ENCODE results near the gene TPGS2.
"Not testable (repeated sequence)": the region's sequence is repeated elsewhere in the genome, so short reads cannot be mapped to it uniquely, and the experiment has no call there.

TPGS2 gene

DNA sequence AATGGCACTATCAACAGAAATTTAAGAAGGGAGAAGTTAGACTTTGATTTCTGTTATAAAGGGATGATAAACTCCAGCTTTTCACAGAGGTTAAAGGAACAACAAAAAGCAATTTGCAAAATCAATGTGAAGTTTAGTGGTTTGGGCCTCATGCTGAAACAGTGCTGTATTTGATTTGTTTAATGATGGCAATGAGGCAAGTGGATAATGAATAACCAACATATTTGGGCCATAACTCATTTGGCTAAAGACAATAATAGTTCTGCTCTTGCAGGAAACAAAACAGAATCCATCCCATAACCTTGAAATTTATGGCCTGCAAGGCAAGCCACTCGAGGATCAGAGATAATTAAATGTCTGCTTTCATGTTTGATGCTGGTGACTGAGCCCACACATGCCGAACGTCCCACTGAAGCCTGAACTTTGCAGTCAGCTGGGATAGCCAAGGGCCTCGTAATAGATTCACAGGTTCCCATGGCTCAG is 56.5 kb downstream of the TPGS2 start:
- no peak for DNase-seq

DNA sequence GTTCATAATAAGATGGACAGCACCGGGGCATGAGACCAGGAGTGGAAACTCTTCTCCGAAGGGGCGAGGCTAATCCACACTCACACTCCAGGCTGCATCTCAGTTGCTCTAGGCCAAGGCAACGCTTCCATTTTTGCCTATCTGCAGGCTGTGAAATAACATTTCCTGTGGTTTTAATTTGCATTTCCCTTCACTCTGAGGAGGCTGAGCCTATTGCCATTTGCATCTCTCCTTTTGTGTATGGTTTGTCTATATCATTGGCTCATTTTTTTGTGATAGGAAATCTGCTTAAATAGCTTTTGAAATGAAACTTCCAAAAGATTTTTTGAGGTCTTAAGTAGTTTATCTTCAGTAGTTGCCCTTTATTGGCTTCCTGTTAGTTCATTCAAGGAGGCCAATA is 57.6 kb downstream of the TPGS2 start:
- no peak for DNase-seq

DNA sequence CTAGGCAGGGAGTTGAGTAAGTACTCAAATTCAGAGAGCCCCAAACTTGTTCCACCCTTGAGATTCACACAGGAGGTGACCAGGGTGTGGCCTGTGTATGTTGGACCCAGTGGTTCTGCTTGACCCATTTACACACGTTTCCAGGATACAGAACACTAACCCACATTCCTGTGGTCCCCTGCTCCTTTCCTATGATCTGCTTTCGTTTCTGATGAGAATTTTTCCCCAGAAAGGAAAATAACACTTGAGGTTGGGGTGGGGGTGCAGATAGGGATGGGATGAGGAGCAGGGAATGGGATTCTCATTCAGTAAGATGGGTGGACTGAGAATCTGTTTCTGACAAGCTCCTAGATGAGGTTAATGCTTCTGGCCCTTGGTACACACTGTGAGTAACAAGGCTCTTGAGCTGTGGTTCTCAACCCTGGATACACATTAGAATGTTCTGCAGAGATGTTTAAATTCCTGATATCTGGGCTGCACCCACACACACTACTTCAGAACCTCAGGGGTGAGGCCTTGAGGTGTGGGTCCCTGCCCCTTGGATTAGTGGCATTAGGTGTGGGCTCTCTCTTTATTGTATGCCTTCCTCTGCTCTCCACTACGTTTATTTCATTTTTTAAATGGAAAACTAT is 58.4 kb downstream of the TPGS2 start:
- no peak for DNase-seq

DNA sequence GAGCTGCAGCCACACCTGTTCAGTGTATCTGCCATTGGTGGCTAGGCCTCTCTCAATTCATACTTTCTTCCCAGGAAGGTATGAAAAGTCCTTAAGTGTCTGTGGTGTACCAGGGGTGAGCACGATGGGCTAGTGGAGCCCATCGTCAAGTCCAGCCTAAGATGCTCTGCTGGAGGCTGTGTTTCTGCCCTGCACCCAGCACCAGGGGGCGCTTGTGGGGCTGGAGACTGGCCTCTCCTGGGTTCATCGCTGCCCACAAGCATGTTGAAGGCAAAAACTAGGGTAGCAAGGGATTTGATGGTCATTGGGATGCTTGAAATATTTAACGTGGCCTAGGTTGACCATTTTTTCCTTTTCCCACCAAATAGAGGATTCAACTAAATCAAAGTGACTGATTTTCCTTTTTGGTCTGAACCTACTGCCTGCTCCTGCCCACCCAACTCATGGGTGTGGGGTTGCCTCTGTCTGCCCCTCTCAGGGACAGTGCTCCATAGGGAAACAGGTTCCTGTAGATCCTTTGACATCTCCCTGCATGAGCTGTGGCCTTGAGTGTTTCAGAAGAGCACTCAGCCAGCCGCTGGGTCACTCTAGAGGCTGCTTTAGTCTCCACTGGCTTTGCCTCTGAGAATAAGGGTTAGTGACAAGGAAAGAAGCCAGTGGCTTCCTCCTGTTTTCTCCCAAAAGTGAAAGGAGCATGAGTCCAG is 59.0 kb downstream of the TPGS2 start:
- no peak for DNase-seq

DNA sequence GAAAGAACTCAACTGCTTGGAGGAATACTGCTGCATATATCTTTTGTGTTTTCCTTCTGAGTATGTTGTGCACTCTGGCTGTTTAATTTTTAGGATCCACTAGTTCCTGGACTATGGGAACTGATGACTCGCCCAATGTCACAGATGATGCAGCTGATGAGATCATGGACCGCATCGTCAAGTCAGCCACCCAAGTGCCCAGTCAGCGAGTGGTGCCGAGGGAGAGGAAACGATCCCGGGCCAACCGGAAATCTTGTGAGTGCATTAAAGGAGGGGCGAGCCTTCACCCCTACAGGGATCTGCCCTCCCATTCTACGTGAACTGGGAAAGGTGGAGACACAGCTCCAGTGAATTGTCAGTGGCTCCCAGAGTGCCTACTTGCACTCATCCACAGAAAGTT is 59.6 kb downstream of the TPGS2 start:
- DNase-seq: no peak

DNA sequence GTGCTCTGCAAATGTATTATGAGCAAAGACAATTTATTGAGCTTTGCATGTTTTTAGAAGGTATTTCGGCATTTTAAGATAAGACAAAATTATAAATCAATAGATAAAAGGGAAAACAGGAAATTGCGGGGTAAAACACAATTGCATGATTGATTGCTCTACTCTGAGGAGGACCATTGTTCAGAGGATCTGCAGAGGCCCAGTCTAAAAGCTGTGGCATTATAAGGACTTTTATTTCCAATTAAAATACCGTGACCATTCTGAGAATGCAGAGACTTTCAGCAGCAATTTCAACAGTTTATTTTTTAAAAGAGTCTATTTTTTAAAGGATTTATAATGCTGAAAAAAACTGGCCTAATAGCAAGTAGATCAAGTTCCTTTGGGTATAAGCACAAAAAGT is 62.0 kb downstream of the TPGS2 start:
- no peak for DNase-seq

DNA sequence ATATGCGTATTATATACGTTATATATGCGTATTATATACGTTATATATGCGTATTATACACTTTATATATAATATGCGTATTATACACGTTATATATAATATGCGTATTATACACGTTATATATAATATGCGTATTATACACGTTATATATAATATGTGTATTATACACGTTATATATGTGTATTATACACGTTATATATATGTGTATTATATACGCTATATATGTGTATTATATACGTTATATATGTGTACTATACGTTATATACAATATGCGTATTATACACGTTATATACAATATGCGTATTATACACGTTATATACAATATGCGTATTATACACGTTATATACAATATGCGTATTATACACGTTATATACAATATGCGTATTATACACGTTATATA is 65.8 kb downstream of the TPGS2 start:
- DNase-seq: not testable (repeated sequence)

DNA sequence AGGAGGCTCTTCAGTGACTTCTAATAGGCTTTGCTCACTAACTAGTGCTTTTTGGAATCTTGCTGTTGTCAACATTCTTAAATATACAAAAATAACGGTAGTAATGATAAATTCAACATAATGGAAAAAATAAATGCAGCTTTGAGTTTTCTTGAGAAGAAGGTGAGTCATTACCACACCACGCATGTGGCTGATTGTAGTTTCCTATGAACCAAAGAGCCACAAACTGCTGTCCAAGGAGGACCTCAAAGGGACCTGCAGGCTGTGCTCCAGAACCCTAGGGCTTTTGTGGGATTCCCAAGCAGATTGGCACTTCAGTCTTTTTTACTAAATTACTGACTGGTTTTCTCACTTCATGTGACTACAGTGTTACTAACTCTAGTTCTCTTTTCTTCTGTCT is 66.7 kb downstream of the TPGS2 start:
- DNase-seq: no peak

DNA sequence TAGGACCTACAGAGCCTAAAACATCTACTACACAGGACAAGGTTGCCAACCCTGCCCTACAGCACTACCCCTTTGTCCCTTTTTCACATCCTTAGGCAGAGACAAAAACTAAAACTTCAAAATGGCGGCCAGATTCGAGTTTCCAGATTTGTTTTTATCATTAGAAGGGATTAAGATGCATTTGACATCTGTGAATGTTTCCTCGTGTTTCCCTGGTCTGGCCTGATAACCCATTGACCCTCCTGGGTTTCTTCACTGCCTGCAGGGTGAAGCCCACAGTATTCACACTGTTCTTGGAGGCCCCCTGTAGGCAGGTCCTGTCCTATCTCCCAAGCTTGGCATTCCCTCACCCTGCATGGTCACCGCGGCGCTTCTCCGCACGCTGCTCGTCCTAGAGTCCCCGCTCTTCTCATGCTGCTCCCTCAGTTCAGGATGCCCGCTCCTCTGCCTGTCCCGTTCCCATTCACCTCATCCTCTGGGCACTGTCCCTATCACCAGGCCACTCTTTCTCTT is 67.6 kb downstream of the TPGS2 start:
- DNase-seq: no peak

DNA sequence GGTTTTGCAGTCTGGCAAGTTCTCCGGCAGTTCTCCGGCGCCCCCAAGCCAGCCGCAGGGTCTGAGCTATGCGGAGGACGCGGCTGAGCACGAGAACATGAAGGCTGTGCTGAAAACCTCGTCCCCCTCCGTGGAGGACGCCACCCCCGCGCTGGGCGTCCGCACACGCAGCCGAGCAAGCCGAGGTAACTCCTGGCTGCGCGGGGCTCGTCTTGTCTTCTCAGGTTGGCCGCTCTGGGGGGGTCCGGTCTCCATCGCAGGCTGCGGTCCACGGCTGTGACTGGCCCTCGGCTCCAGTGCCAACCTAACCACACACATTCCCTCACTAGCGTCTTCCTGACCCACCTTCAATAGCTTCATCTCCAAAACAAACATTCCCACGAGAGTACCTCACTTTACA is 68.2 kb downstream of the TPGS2 start:
- DNase-seq: no peak

DNA sequence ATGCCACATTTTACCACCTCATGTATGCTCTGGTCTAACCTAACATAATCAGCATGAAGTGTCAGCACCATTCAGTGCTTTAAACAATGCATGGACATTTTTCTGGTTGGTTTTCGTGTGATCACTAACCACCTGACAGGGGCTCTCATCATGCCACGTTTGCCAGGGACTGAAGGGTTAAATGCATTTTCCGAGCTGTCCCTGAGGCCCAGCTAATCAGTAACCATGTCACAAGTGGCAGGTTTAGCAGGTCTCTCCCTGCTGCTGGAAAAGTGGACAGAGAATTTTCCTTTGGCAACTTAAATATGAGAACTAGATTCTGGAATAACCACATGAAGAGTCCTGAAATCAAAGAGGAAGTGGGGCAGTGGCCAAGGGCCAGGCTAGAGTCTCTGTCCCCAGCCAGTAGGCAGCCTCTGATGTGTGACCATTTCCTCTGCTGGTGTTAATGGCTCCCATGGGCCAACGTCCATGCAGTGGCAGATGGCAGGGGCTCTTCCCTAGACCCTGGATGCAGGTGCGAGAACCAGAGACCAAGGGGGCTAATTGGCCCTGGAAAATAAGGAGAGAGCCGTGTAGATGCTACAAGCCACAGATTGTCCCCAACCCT is 69.5 kb downstream of the TPGS2 start:
- DNase-seq: no peak

DNA sequence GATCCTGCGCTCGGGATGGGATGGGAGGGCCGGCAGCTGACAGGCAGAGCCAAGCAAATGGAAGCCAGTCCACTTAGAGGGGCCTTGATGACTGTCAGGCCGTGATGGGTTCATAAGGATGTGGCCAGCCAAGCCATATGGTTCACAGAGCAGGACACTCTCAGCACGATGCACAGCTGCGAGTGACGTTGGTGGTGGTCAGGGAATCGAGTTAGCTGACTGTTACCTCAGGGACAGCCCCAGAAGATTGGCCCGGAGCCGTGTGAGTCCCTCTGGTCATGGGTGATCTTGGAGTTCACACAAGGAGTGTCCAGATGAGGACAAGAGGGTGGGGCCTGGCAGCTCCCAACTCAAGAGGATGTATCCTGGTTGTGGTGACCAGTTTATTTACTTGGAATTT is 70.2 kb downstream of the TPGS2 start:
- no peak for DNase-seq

DNA sequence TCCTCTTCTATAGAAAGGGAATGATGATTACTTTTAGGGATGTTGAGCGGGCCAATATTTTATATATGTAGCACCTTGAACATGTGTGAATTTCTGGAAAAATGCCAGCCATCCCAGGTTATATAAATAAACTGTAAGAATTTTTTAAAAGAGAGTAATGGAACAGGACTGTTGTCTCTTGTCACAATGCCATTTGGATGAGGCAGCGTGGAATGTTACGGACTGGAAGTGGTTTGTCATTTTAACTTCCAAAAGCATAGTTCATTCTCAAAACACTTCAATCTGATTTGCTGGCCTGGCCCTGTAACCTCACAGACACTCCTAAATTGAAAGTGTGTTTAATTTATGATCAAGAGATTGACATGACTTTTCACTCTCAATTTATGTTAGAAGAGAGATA is 70.8 kb downstream of the TPGS2 start:
- DNase-seq: no peak

DNA sequence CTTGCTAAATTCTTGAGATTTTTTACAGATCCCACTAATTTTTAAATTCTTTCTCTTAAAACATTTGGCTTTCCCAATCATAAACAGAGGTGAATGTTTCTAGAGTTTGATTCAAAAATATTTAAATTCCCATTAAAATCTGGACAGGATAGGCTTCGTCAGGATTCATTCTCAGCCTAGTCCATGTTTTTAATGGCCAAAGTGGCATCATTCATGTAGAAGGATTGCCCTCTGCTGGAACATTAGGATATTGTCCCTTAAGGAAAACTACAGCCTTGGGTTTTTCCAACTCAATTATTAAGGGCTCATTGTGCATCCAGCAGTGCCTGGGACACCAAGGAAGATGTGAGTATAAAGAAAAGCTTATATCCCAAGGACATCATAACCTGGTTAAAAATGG is 71.7 kb downstream of the TPGS2 start:
- DNase-seq: no peak

DNA sequence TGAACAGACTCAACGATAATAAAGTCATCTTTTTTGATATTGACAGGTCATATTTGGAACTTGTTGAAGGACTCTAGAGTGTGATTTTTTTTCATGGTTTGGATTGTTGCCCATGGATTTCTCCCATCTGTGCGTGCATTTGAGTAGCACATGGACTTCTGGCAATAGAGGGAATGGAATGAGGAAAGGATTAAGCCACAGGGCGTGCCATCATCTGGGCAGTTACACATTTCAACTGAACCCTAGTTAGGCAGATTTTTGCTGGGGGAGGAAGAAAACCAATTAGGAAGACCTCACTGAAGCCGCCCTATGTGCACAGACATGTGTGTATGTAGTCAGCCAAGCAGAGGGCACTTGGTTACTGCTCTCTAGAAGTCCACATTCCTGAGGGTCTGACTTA is 72.6 kb downstream of the TPGS2 start:
- no peak for DNase-seq

DNA sequence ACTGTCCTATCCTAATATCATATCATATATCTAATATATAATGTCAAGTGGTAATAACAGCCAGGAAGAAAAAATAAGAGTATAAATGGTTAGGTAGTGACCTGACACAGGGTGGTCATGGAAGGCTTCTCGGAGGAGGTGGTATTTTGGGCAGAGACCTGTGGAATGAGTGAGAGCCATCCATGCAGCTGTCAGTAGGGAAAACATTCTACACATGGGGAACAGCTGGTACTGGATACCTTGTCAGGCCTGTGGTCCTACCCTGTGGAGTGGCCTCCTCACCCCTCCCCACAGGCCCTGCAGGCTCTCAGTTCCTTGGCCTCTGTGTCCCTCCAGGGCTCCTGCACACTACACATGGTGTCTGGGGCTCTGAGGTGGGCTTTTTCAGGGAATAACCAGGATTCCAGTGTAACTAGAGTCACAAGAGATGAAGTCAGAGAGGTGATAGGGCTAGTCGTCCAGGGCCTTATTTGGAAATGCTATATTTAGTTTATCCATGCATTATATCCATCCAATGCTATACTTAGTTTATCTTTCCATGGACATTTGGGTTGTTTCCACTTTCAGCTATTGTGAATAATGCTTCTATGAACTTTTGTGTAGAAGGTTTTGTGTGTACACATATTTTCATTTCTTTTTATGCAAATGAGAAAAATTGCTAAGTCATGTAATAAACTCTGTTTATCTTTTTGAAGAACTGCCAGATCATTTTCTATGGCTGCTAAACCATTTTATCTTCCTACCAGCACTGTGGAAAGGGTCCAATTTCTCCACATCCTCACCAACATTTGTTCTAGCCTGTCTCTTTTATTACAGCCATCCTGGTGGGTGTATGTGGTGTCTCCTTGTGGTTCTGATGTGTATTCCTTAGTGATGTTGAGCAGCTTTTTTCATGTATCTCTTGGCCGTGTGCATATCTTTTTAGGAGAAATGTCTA is 75.6 kb downstream of the TPGS2 start:
- DNase-seq: no peak

DNA sequence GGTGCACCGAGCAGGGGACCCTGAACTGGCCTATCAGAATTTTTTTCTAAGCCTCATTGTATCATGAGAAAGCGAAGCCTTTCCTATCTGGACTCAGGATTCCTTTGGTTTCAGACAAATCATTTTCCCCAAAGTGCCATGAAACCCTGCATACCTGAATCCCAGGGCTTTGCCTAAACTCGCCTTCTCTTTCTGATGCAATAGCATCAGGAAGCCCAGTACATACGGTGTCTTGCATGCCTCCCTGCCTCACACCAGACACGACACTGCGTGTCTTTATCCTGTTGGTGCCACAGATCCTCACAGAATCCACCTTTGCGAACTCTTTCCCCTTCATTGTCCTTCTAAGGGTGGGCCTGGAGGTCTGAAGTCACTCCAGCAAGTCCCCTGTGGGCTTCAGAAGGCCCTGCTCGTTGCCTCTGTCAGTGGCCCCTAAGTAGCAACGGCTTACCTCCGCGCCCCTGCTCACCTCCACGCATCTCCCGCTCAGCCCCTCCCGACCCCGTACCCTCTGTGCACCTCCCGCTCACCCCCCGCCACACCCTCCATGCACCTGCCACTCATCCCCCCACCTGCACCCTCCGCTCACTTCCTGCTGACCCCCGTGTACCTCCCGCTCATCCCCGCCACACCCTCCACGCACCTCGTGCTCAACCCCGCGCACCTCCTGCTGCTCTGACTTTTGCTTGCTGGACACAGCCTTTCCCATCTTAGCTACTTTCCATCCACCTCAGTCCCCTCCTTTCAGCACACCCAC is 83.4 kb downstream of the TPGS2 start:
- no peak for DNase-seq

DNA sequence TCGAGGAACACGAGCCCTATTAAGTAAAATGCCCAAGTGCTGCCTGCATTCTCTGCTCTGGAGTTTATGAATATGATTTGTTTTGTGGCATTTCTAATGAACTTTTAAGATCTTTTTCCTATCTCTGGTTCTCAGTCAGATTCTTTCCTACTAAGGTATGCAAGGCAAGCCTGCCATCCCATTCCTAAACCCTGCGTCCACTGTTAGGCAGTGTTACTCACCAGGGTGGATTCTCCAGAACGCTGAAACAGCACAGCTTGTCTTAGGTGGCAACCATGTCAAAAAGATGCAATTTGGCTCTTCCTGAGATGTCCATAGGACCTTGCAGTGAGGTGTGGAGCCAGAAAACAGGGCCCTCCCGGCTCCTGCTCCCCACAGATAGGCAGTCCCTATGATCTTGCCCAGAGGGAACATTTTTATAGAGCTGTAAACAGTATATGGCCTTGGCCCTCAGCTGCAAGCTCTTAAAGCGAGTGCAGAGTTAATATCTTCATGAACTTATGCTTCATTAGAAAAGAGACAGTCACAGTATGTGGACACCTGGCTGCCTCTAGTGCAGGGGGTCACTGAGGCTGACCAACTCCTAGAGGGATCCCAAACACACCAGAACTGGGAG is 84.4 kb downstream of the TPGS2 start:
- no peak for DNase-seq

Measured in stimulated activated CD4-positive, alpha-beta T cell treated with anti-CD3 and anti-CD28 coated beads, Interleukin-2, amount 100 ng/mL, for 48 hours (primary cell).